CD14-positive monocyte (primary cell): ENCODE measurements around the gene ZNF248. TPM values are rescaled to one million over a fixed set of nuclear protein-coding genes. Genes with fewer than 3 reads are reported as not detected.

Experiments
- DNase-seq, 3 donors: peaks; one replicate each; pipeline ENCODE4 v3.0.0-alpha.2; 2011 to 2022
- H2AFZ ChIP-seq: 2 replicates; pipeline ENCODE4 v1.6.0; 2012; ENCODE audit warnings: mild to moderate bottlenecking, low read depth, low read length, inconsistent platforms; ENCODE audit not compliant: insufficient read depth, poor library complexity, severe bottlenecking
- H3K27ac ChIP-seq, 2 donors: 1 replicate in 1 of 2; 2 replicates in 1 of 2; pipeline ENCODE4 v1.5.1; 2012 to 2013; ENCODE audit warnings: low read length in 2 of 2, control low read depth in 1 of 2, inconsistent platforms in 1 of 2, low read depth in 1 of 2, mild to moderate bottlenecking in 1 of 2
- H3K27me3 ChIP-seq, 2 donors: one replicate each; pipeline versions ENCODE4 v1.6.0 to v1.6.1; 2011 to 2013; ENCODE audit warnings: low read length in 2 of 2; ENCODE audit not compliant: control insufficient read depth in 2 of 2, insufficient read depth in 2 of 2
- H3K36me3 ChIP-seq, 2 donors: replicated peaks in 1 of 2; 1 replicate in 1 of 2; 2 replicates in 1 of 2; pipeline versions ENCODE4 v1.5.1 to v1.6.1; 2012 to 2013; ENCODE audit warnings: low read length in 2 of 2, control low read depth in 1 of 2, inconsistent platforms in 1 of 2, mild to moderate bottlenecking in 1 of 2; ENCODE audit not compliant: insufficient read depth in 2 of 2, control insufficient read depth in 1 of 2
- H3K4me1 ChIP-seq, 2 donors: 1 replicate in 1 of 2; 2 replicates in 1 of 2; pipeline versions ENCODE4 v1.5.1 to v1.6.1; 2012 to 2013; ENCODE audit warnings: low read length in 2 of 2, control low read depth in 1 of 2, inconsistent platforms in 1 of 2, mild to moderate bottlenecking in 1 of 2, moderate library complexity in 1 of 2; ENCODE audit not compliant: insufficient read depth in 2 of 2, control insufficient read depth in 1 of 2
- H3K4me2 ChIP-seq: replicated peaks from 2 replicates; pipeline ENCODE3; 2012; ENCODE audit warnings: low read length, moderate library complexity, mild to moderate bottlenecking; ENCODE audit not compliant: poor library complexity, severe bottlenecking; ENCODE audit errors: extremely low read depth
- H3K4me3 ChIP-seq, 3 experiments: fragments of 200-600 bp in 1 of 3; sonication (generic) in 1 of 3; replicated peaks in 1 of 3; 1 replicate in 2 of 3; 2 replicates in 1 of 3; pipeline ENCODE4 v1.5.1; 2011 to 2013; ENCODE audit warnings: low read length in 3 of 3, mild to moderate bottlenecking in 3 of 3, control low read depth in 2 of 3, low read depth in 2 of 3, inconsistent platforms in 1 of 3, moderate library complexity in 1 of 3
- H3K79me2 ChIP-seq: 2 replicates; pipeline ENCODE4 v1.6.0; 2012; ENCODE audit warnings: mild to moderate bottlenecking, control low read depth, inconsistent platforms, low read length, moderate library complexity; ENCODE audit not compliant: insufficient read depth
- H3K9ac ChIP-seq: 2 replicates; pipeline ENCODE4 v1.6.0; 2017; ENCODE audit warnings: low read length, mild to moderate bottlenecking; ENCODE audit not compliant: insufficient read depth, poor library complexity, severe bottlenecking
- H3K9me3 ChIP-seq, 2 donors: replicated peaks in 1 of 2; 1 replicate in 1 of 2; 2 replicates in 1 of 2; pipeline versions ENCODE4 v1.5.1 to v1.6.1; 2012 to 2013; ENCODE audit warnings: low read length in 2 of 2, control low read depth in 1 of 2; ENCODE audit not compliant: control insufficient read depth in 1 of 2, insufficient read depth in 1 of 2
- H4K20me1 ChIP-seq: 2 replicates; pipeline ENCODE4 v1.6.0; 2012; ENCODE audit warnings: mild to moderate bottlenecking, low read length, control low read depth, moderate library complexity; ENCODE audit not compliant: insufficient read depth
- H3K27ac Mint-ChIP-seq, 7 donors: one replicate each; pipeline ENCODE4 v1.8.0; 2020; ENCODE audit warnings: mild to moderate bottlenecking in 7 of 7, mixed read lengths in 7 of 7, moderate library complexity in 6 of 7, inconsistent platforms in 2 of 7
- H3K27me3 Mint-ChIP-seq, 3 donors: one replicate each; pipeline ENCODE4 v1.8.0; 2021 to 2022; ENCODE audit warnings: low read depth in 3 of 3, mild to moderate bottlenecking in 3 of 3, mixed read lengths in 3 of 3, moderate library complexity in 3 of 3, inconsistent platforms in 1 of 3
- H3K36me3 Mint-ChIP-seq, 2 donors: one replicate each; pipeline ENCODE4 v1.8.0; 2020; ENCODE audit warnings: mixed read lengths in 2 of 2, inconsistent platforms in 1 of 2, mild to moderate bottlenecking in 1 of 2
- H3K4me1 Mint-ChIP-seq: one replicate; pipeline ENCODE4 v1.8.0; 2020; ENCODE audit warnings: mild to moderate bottlenecking, mixed read lengths
- H3K4me3 Mint-ChIP-seq, 2 donors: one replicate each; pipeline ENCODE4 v1.8.0; 2020; ENCODE audit warnings: mild to moderate bottlenecking in 2 of 2, mixed read lengths in 2 of 2, moderate library complexity in 1 of 2
- H3K9me3 Mint-ChIP-seq, 7 donors: one replicate each; pipeline ENCODE4 v1.8.0; 2020 to 2022; ENCODE audit warnings: mixed read lengths in 7 of 7, mild to moderate bottlenecking in 6 of 7, moderate library complexity in 6 of 7, inconsistent platforms in 2 of 7
- WGBS: methylation state at CpG from one replicate; pipeline ENCODE4 v1.1.5; 2013; ENCODE audit warnings: missing lambda C conversion rate; ENCODE audit not compliant: insufficient coverage; 5-methylcytosine and 5-hydroxymethylcytosine counted together
- intact Hi-C, 2 donors: fragments of 100-400 bp; cut with micrococcal nuclease; formaldehyde crosslinking; loops; one replicate each; pipeline versions ENCODE4 v1.15.0 to v1.15.1; 2023
- polyA plus RNA-seq, 3 donors: library from polyadenylated mRNA; depleted of rRNA in 1 of 3; unstranded in 2 of 3; stranded (reverse) in 1 of 3; fragments of 300-500 nt in 2 of 3; fragments of >200 nt in 1 of 3; fragmentation: Illumina TruSeq in 2 of 3; gene quantifications; 1 replicate in 2 of 3; 2 replicates in 1 of 3; pipeline ENCODE4 v1.2.3, GENCODE V29; 2012 to 2021
- TF ChIP-seq, protein P1 (sequence below): fragments of 200-600 bp; IDR thresholded peaks from one replicate; pipeline ENCODE4 v1.8.0; 2022; ENCODE audit warnings: antibody characterized with exemption, mild to moderate bottlenecking

Gene ZNF248
- polyA plus RNA-seq, 3 donors: 0.44 to 2.2 (median 0.94) TPM

DNA sequence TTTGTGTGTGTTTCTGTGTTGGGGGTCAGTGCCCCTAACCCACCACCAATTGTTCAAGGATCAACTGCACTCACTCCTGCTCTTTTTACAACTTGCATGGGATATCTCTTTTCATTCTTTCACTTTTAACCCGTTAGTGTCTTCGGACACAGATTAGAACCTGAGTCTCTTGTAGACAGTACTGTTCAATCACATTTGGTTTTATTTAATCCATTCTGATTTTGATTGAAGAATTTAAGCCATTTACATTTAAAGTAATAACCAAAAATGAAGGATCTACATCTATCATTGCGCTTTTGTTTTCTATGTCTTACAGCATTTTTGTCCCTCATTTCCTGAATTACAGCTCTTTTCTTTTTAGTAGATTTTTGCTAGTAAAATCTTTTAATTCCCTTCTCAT, 43.6 kb downstream of the ZNF248 start:
- no peak overlapping the region for H3K4me3 Mint-ChIP-seq
- H3K9me3 Mint-ChIP-seq: peaks cover 30 to 49% (median 45%) of the 10 kb centered on the region in 7 donors
- no peaks in the 10 kb centered on the region for H3K4me1 Mint-ChIP-seq
- H3K27ac ChIP-seq: no peak overlapping the region
- no peak overlapping the region for H3K27ac Mint-ChIP-seq
- no peaks in the 10 kb centered on the region for H3K4me1 ChIP-seq
- TF ChIP-seq, protein P1, sequence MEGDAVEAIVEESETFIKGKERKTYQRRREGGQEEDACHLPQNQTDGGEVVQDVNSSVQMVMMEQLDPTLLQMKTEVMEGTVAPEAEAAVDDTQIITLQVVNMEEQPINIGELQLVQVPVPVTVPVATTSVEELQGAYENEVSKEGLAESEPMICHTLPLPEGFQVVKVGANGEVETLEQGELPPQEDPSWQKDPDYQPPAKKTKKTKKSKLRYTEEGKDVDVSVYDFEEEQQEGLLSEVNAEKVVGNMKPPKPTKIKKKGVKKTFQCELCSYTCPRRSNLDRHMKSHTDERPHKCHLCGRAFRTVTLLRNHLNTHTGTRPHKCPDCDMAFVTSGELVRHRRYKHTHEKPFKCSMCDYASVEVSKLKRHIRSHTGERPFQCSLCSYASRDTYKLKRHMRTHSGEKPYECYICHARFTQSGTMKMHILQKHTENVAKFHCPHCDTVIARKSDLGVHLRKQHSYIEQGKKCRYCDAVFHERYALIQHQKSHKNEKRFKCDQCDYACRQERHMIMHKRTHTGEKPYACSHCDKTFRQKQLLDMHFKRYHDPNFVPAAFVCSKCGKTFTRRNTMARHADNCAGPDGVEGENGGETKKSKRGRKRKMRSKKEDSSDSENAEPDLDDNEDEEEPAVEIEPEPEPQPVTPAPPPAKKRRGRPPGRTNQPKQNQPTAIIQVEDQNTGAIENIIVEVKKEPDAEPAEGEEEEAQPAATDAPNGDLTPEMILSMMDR: no peak
- no peaks in the 10 kb centered on the region for H3K36me3 ChIP-seq
- no peak overlapping the region for H2AFZ ChIP-seq
- no peaks in the 10 kb centered on the region for H3K79me2 ChIP-seq
- whole genome bisulfite sequencing: no CpG with 5 or more reads among the region's 3 CpGs
- no peak overlapping the region for H3K9ac ChIP-seq
- no peaks in the 10 kb centered on the region for H3K27me3 ChIP-seq
- no peak overlapping the region for H3K4me2 ChIP-seq
- DNase-seq: no peak
- no peak overlapping the region for H3K4me3 ChIP-seq
- H3K36me3 Mint-ChIP-seq: no peaks in the 10 kb centered on the region
- H3K9me3 ChIP-seq: peaks cover 49 to 58% of the 10 kb centered on the region in 2 donors
- no peaks in the 10 kb centered on the region for H4K20me1 ChIP-seq
- peaks cover 1 to 3% (median 2%) of the 10 kb centered on the region in 3 donors for H3K27me3 Mint-ChIP-seq
- intact Hi-C loops: no loop called here

DNA sequence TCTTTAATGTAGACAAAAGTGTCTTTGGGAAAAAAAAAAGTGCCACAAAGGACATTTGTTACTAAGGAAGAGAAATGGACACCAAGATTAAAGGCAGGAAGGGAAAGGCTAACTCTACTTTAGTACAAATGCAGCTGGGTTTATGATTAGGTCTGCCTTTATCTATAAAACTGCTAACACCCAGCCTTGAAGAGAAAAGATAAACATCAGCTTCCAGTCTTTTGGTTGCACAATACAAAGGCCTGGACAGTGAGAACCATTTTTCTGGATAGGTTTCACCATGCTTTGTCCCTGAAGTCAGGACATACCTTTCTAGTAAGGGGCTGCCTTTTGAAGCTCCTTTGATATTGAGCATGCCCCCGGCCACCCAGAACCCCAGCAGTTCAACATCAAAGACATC, 45.1 kb downstream of the ZNF248 start:
- no peak overlapping the region for H3K4me3 Mint-ChIP-seq
- no CpG with 5 or more reads among the region's 1 CpG for WGBS
- H3K27ac ChIP-seq: no peak overlapping the region
- no peaks in the 10 kb centered on the region for H3K36me3 Mint-ChIP-seq
- TF ChIP-seq, protein P1: no peak
- H3K9me3 ChIP-seq: peaks cover 43 to 49% of the 10 kb centered on the region in 2 donors
- no peaks in the 10 kb centered on the region for H4K20me1 ChIP-seq
- H3K79me2 ChIP-seq: no peaks in the 10 kb centered on the region
- H3K27me3 Mint-ChIP-seq: peaks cover 0 to 3% (median 1%) of the 10 kb centered on the region in 3 donors
- no peaks in the 10 kb centered on the region for H3K4me1 ChIP-seq
- no peak overlapping the region for H3K9ac ChIP-seq
- intact Hi-C loops: no loop called here
- H3K27me3 ChIP-seq: no peaks in the 10 kb centered on the region
- H3K27ac Mint-ChIP-seq: no peak overlapping the region
- DNase-seq: no peak
- H3K4me2 ChIP-seq: no peak overlapping the region
- H3K4me1 Mint-ChIP-seq: no peaks in the 10 kb centered on the region
- H3K9me3 Mint-ChIP-seq: peaks cover 30 to 45% (median 40%) of the 10 kb centered on the region in 7 donors
- H2AFZ ChIP-seq: no peak overlapping the region
- no peaks in the 10 kb centered on the region for H3K36me3 ChIP-seq
- no peak overlapping the region for H3K4me3 ChIP-seq
